ENCODE data around the gene HPCAL4. TPM values are rescaled to one million over a fixed set of nuclear protein-coding genes. Genes with fewer than 3 reads are reported as not detected.

HPCAL4 gene
- total and polyA plus RNA-seq, 9 of the 15 experiments (the other 6 are each of a cell fraction or from before 2014, with no cell fraction given), result 0.01 to 0.04 (median 0.04) TPM; not detected in 4

DNA sequence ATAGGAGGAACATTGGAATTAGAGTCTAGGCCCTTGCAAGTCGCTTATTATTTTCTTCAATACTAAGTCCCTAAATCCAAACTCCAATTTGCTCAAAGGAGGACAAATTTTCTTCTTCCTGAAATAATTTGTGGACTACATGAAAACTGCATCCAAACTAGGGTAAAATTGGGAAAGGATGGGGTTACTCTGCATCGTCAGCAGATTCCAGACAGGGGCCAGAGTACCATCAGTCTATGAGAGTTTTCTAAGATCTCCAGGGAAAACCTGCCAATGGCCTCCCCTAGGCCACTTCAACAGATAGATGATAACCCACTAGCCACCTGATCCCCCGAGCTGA is 52.3 kb downstream of the HPCAL4 start:
- intact Hi-C loops (cut with micrococcal nuclease) (no loop called here), in situ Hi-C loops (cut with MboI) (no loop called here)
- Histone ChIP-seq H3K79me2 (ENCODE audit: control insufficient read depth, insufficient read depth, low read length) (no peaks in the 10 kb centered on the region), H3K4me2 (ENCODE audit: insufficient read depth, low read length) (peak overlapping the region; percentile 82), H3K27ac (ENCODE audit: extremely low read depth, low read depth, low read length) (no peak overlapping the region), H4K20me1 (replicated peaks; ENCODE audit: control insufficient read depth, insufficient read depth, low read length) (no peaks in the 10 kb centered on the region), H3K4me3 (peak overlapping the region; percentile 48), H3K4me1 (replicated peaks in 1 of 2; ENCODE audit: control insufficient read depth in 2 of 2, insufficient read depth in 2 of 2, low read length in 2 of 2) (peaks cover 9 to 12% of the 10 kb centered on the region in 2 experiments), H2AFZ (ENCODE audit: low read depth, low read length) (peak overlapping the region; percentile 89), H3K9me1 (ENCODE audit: control insufficient read depth, insufficient read depth, low read length) (no peaks in the 10 kb centered on the region), H3K27me3 (ENCODE audit: control insufficient read depth in 2 of 2, insufficient read depth in 2 of 2, low read length in 2 of 2) (peaks cover 16 to 38% of the 10 kb centered on the region in 2 experiments; a peak in 4 of 5 replicates), H3K9me3 (replicated peaks; ENCODE audit: control insufficient read depth, insufficient read depth, low read depth, low read length) (no peaks in the 10 kb centered on the region), H3K9ac (ENCODE audit: insufficient read depth in 1 of 2, low read depth in 2 of 2, low read length in 2 of 2) (peak overlapping the region; percentile 22 to 92; a peak in 2 of 4 replicates), H3K36me3 (ENCODE audit: control insufficient read depth, insufficient read depth, low read length) (no peaks in the 10 kb centered on the region)
- ATAC-seq (no peak; the same call in 2 of the 3 replicates), FAIRE-seq (no peak), DNase-seq (ENCODE audit: extremely low read depth in 1 of 4, low spot score in 3 of 4) (no peak)
- ChIA-PET POLR2A (interaction anchor here (1.2 to 2.4 kb wide), 2 partner anchors 8 to 13 kb away, joined by 5 to 9 read pairs; no protein-coding TSS in a partner anchor), CTCF (ENCODE audit: low intra/inter-chr PET ratio) (interaction anchor here (0.9 to 2.5 kb wide), 2 partner anchors 15 to 33 kb away, joined by 3 to 13 read pairs; no protein-coding TSS in a partner anchor)
- no TSS peak for BruUV-seq (replicated peaks)
- TF ChIP-seq EP400 (IDR thresholded peaks at IDR 0.05) (no peak), ELF2 (CRISPR knock-in tag; IDR thresholded peaks at IDR 0.05) (no peak), GABPB1 (CRISPR knock-in tag; IDR thresholded peaks at IDR 0.05) (no peak), MAFF (IDR thresholded peaks at IDR 0.05; ENCODE audit: low read length) (peak; percentile 56), ZNF316 (IDR thresholded peaks at IDR 0.05) (peak; percentile 86), C11orf30 (IDR thresholded peaks at IDR 0.05; ENCODE audit: low read depth) (peak; percentile 70; the same call in 1 of the 2 replicates), MAFG (tag; conservative IDR thresholded peaks at IDR 0.05) (peak; percentile 67), MAFK (IDR thresholded peaks at IDR 0.05; ENCODE audit: low read length) (peak; percentile 54)
- TF ChIP-seq, protein P1, sequence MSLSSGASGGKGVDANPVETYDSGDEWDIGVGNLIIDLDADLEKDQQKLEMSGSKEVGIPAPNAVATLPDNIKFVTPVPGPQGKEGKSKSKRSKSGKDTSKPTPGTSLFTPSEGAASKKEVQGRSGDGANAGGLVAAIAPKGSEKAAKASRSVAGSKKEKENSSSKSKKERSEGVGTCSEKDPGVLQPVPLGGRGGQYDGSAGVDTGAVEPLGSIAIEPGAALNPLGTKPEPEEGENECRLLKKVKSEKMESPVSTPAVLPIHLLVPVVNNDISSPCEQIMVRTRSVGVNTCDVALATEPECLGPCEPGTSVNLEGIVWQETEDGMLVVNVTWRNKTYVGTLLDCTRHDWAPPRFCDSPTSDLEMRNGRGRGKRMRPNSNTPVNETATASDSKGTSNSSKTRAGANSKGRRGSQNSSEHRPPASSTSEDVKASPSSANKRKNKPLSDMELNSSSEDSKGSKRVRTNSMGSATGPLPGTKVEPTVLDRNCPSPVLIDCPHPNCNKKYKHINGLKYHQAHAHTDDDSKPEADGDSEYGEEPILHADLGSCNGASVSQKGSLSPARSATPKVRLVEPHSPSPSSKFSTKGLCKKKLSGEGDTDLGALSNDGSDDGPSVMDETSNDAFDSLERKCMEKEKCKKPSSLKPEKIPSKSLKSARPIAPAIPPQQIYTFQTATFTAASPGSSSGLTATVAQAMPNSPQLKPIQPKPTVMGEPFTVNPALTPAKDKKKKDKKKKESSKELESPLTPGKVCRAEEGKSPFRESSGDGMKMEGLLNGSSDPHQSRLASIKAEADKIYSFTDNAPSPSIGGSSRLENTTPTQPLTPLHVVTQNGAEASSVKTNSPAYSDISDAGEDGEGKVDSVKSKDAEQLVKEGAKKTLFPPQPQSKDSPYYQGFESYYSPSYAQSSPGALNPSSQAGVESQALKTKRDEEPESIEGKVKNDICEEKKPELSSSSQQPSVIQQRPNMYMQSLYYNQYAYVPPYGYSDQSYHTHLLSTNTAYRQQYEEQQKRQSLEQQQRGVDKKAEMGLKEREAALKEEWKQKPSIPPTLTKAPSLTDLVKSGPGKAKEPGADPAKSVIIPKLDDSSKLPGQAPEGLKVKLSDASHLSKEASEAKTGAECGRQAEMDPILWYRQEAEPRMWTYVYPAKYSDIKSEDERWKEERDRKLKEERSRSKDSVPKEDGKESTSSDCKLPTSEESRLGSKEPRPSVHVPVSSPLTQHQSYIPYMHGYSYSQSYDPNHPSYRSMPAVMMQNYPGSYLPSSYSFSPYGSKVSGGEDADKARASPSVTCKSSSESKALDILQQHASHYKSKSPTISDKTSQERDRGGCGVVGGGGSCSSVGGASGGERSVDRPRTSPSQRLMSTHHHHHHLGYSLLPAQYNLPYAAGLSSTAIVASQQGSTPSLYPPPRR (CRISPR knock-in tag; IDR thresholded peaks at IDR 0.05; ENCODE audit: borderline replicate concordance), result no peak
- WGBS (ENCODE audit: insufficient coverage, low coverage, missing lambda C conversion rate), result 27% methylated on average over 3 of the region's 3 CpGs
